Endothelial cell of umbilical vein (primary cell): Measurements from ENCODE around the gene FHIT. TPM values are rescaled to one million over a fixed set of nuclear protein-coding genes. Genes with fewer than 3 reads are reported as not detected.

Source experiments
- BruUV-seq: library from RNA; stranded (reverse); fragments of 400-500 nt; replicated peaks from 2 replicates; lab custom pipeline; 2021; lab: Mats Ljungman, UMichigan
- CTCF ChIA-PET: fragments of 300-600, 350-600 bp; sonication (Branson Sonifier 250); formaldehyde crosslinking; loops from one replicate; lab custom pipeline; 2021; ENCODE audit warnings: antibody characterized with exemption, inconsistent platforms; lab: Charles Lee
- POLR2A ChIA-PET: fragments of 300-600, 350-600 bp; sonication (Branson Sonifier 250); formaldehyde crosslinking; loops from one replicate; lab custom pipeline; 2021; ENCODE audit warnings: antibody characterized with exemption, inconsistent platforms; lab: Charles Lee
- DNase-seq: peaks from one replicate; pipeline ENCODE4 v3.0.0-alpha.2; 2011; ENCODE audit warnings: low read depth, low spot score
- FAIRE-seq: peaks from 2 replicates; lab custom pipeline; 2011; peaks lifted over from hg19 to GRCh38; lab: Jason Lieb, UNC
- H2AFZ ChIP-seq: 2 replicates; pipeline ENCODE4 v1.6.0; 2012; ENCODE audit warnings: low read depth, low read length, control low read depth, inconsistent platforms
- H3K27ac ChIP-seq: 2 replicates; pipeline ENCODE4 v1.5.1; 2011; ENCODE audit warnings: low read depth, mild to moderate bottlenecking, control low read depth, low read length, moderate library complexity; ENCODE audit not compliant: insufficient read depth
- H3K27me3 ChIP-seq, 2 experiments: 2 replicates each; pipeline versions ENCODE4 v1.6.0 to v1.6.1; 2011; ENCODE audit warnings: low read length in 2 of 2, mixed read lengths in 1 of 2; ENCODE audit not compliant: control insufficient read depth in 2 of 2, insufficient read depth in 2 of 2
- H3K36me3 ChIP-seq, 2 experiments: 2 replicates in 1 of 2; 3 replicates in 1 of 2; pipeline ENCODE4 v1.5.1; 2011; ENCODE audit warnings: low read length in 2 of 2, mild to moderate bottlenecking in 1 of 2, moderate library complexity in 1 of 2; ENCODE audit not compliant: control insufficient read depth in 2 of 2, insufficient read depth in 2 of 2; ENCODE audit errors: extremely low read depth in 1 of 2
- H3K4me1 ChIP-seq: 3 replicates; pipeline ENCODE4 v1.5.1; 2011; ENCODE audit warnings: mild to moderate bottlenecking, low read length; ENCODE audit not compliant: control insufficient read depth, insufficient read depth; ENCODE audit errors: extremely low read depth
- H3K4me2 ChIP-seq: 2 replicates; pipeline ENCODE4 v1.6.1; 2011; ENCODE audit warnings: low read length, control low read depth, mixed read lengths; ENCODE audit not compliant: insufficient read depth
- H3K4me3 ChIP-seq, 3 experiments: fragments of 200-600 bp in 1 of 3; sonication (generic), shearing (Covaris generic) in 1 of 3; replicated peaks in 1 of 3; 2 replicates each; pipeline ENCODE4 v1.5.1; 2011 to 2016; ENCODE audit warnings: control low read depth in 3 of 3, low read length in 3 of 3, mild to moderate bottlenecking in 2 of 3, inconsistent platforms in 1 of 3, low read depth in 1 of 3, moderate library complexity in 1 of 3; ENCODE audit not compliant: insufficient read depth in 1 of 3
- H3K79me2 ChIP-seq: 2 replicates; pipeline ENCODE4 v1.6.0; 2012; ENCODE audit warnings: low read length, inconsistent platforms; ENCODE audit not compliant: control insufficient read depth, insufficient read depth
- H3K9ac ChIP-seq: replicated peaks from 2 replicates; pipeline ENCODE3; 2011; ENCODE audit warnings: low read length, control low read depth; ENCODE audit not compliant: insufficient read depth; ENCODE audit errors: extremely low read depth
- H3K9me1 ChIP-seq: replicated peaks from 3 replicates; pipeline ENCODE4 v1.6.0; 2011; ENCODE audit warnings: mild to moderate bottlenecking, low read length; ENCODE audit not compliant: control insufficient read depth, insufficient read depth; ENCODE audit errors: extremely low read depth
- H3K9me3 ChIP-seq: replicated peaks from 2 replicates; pipeline ENCODE4 v1.5.1; 2012; ENCODE audit warnings: low read length, inconsistent platforms; ENCODE audit not compliant: control insufficient read depth, insufficient read depth
- H4K20me1 ChIP-seq: replicated peaks from 2 replicates; pipeline ENCODE3; 2011; ENCODE audit warnings: mild to moderate bottlenecking, low read length; ENCODE audit not compliant: control insufficient read depth, insufficient read depth; ENCODE audit errors: extremely low read depth
- CTCF ChIP-seq, 2 donors: IDR thresholded peaks; 1 replicate in 1 of 2; 2 replicates in 1 of 2; pipeline ENCODE4 v1.5.1; 2011; ENCODE audit warnings: low read length in 2 of 2, mild to moderate bottlenecking in 2 of 2, moderate library complexity in 2 of 2, control low read depth in 1 of 2, inconsistent platforms in 1 of 2, low read depth in 1 of 2; ENCODE audit not compliant: insufficient read depth in 1 of 2; ENCODE audit errors: extremely low read depth in 1 of 2
- EZH2 ChIP-seq: IDR thresholded peaks from 2 replicates; pipeline ENCODE4 v1.6.1; 2012; ENCODE audit warnings: borderline replicate concordance, low read depth, mild to moderate bottlenecking, moderate library complexity, low read length, inconsistent platforms; ENCODE audit not compliant: severe bottlenecking
- FOS ChIP-seq: IDR thresholded peaks from 2 replicates; pipeline ENCODE4 v1.6.1; 2011; ENCODE audit warnings: mild to moderate bottlenecking, low read length, moderate library complexity, borderline replicate concordance; ENCODE audit not compliant: insufficient read depth
- GATA2 ChIP-seq: IDR thresholded peaks from 2 replicates; pipeline ENCODE4 v1.7.0; 2011; ENCODE audit warnings: low read depth, mild to moderate bottlenecking, moderate library complexity, mixed read lengths, low read length; ENCODE audit not compliant: insufficient read length, insufficient read depth
- JUN ChIP-seq: IDR thresholded peaks from 2 replicates; pipeline ENCODE4 v1.6.1; 2011; ENCODE audit warnings: borderline replicate concordance, low read depth; ENCODE audit not compliant: insufficient read length, insufficient read depth
- MAX ChIP-seq: IDR thresholded peaks from 2 replicates; pipeline ENCODE4 v1.6.1; 2011; ENCODE audit not compliant: insufficient read depth, insufficient read length
- MYC ChIP-seq: IDR thresholded peaks from one replicate; pipeline ENCODE4 v1.6.1; 2011; ENCODE audit warnings: mild to moderate bottlenecking, low read depth, low read length
- POLR2A ChIP-seq: IDR thresholded peaks from 2 replicates; pipeline ENCODE4 v1.6.1; 2012; ENCODE audit warnings: low read depth, mild to moderate bottlenecking, control low read depth, low read length
- POLR2AphosphoS5 ChIP-seq: IDR thresholded peaks from 2 replicates; pipeline ENCODE4 v1.6.1; 2012; ENCODE audit warnings: low read depth, mild to moderate bottlenecking, control low read depth, low read length, moderate library complexity; ENCODE audit not compliant: insufficient read depth
- dilution Hi-C: fragments of 300-500 bp; cut with MboI; formaldehyde crosslinking; loops from one replicate; pipeline ENCODE4 v1.15.0; 2019; ENCODE audit warnings: low sequenced_read_pairs; ENCODE audit not compliant: extremely low pct_ligation_motif_present
- intact Hi-C: fragments of 100-400 bp; cut with micrococcal nuclease; formaldehyde crosslinking; loops from one replicate; pipeline ENCODE4 v1.10.0; 2022
- polyA plus RNA-seq, 4 experiments: library from polyadenylated mRNA; depleted of rRNA in 3 of 4; stranded (reverse) in 3 of 4; unstranded in 1 of 4; fragments of >200 nt; gene quantifications; 2 replicates each; pipeline versions ENCODE4 v1.2.1 to v1.2.3, GENCODE V29; 2011 to 2012; ENCODE audit warnings: missing spikeins in 1 of 4
- total RNA-seq: library from RNA; stranded (reverse); gene quantifications from 2 replicates; pipeline ENCODE4 v1.2.3, GENCODE V29; 2021

Gene FHIT
- total and polyA plus RNA-seq, 2 donors (not counting 3 experiments of a cell fraction or from before 2014, with no cell fraction given) = 0.47 to 2.2 TPM

GRCh38 chr3:60573494-60573893 lies 677.8 kb downstream of the FHIT start:
- no peak for TF ChIP-seq GATA2
- no peak for TF ChIP-seq POLR2AphosphoS5
- TF ChIP-seq CTCF (IDR thresholded peaks at IDR 0.05; ENCODE audit: extremely low read depth in 1 of 2, insufficient read depth in 1 of 2, low read depth in 1 of 2, low read length in 2 of 2) = no peak
- TF ChIP-seq FOS = no peak
- no peak for TF ChIP-seq EZH2
- no peak for TF ChIP-seq JUN
- TF ChIP-seq POLR2A = no peak
- TF ChIP-seq MYC = no peak
- TF ChIP-seq MAX = no peak
- Histone ChIP-seq H3K27ac (no peak overlapping the region), H3K9ac (no peak overlapping the region), H3K27me3 (no peaks in the 10 kb centered on the region), H3K4me3 (no peak overlapping the region), H3K36me3 (no peaks in the 10 kb centered on the region), H3K9me1 (no peaks in the 10 kb centered on the region), H3K4me2 (no peak overlapping the region), H3K79me2 (no peaks in the 10 kb centered on the region), H3K9me3 (no peaks in the 10 kb centered on the region), H3K4me1 (no peaks in the 10 kb centered on the region), H4K20me1 (no peaks in the 10 kb centered on the region), H2AFZ (no peak overlapping the region)
- POLR2A ChIA-PET = no interaction called here
- no TSS peak for BruUV-seq
- CTCF ChIA-PET = no interaction called here
- dilution Hi-C loops = no loop called here
- intact Hi-C loops = no loop called here
- DNase-seq = no peak
- FAIRE-seq = no peak
